ENCODE results near the gene SLC9C2. TPM values are rescaled to one million over a fixed set of nuclear protein-coding genes. Genes with fewer than 3 reads are reported as not detected.
"Not testable (repeated sequence)": the region's sequence is repeated elsewhere in the genome, so short reads cannot be mapped to it uniquely, and the experiment has no call there.

The SLC9C2 gene
- total RNA-seq, 2 experiments from 2014 or later, result not detected

GRCh38 chr1:173536223-173536622 lies 66.6 kb downstream of the SLC9C2 start:
- Mint-ChIP-seq H3K27ac (no peak overlapping the region), H3K36me3 (ENCODE audit: low read depth) (no peaks in the 10 kb centered on the region), H3K4me3 (no peak overlapping the region), H3K27me3 (ENCODE audit: low read depth) (no peaks in the 10 kb centered on the region), H3K4me1 (ENCODE audit: low read depth) (peaks cover 10% of the 10 kb centered on the region), H3K9me3 (no peaks in the 10 kb centered on the region)
- CTCF ChIA-PET, result interaction anchor here (0.6 to 0.8 kb wide), 2 partner anchors 13 to 630 kb away, joined by 3 to 6 read pairs; no protein-coding TSS in a partner anchor
- no peak for DNase-seq
- intact Hi-C loops (cut with micrococcal nuclease), result no loop called here

GRCh38 chr1:173532237-173532636 lies 70.6 kb downstream of the SLC9C2 start:
- no peak for DNase-seq
- CTCF ChIA-PET, result no interaction called here
- Mint-ChIP-seq H3K36me3 (ENCODE audit: low read depth) (no peaks in the 10 kb centered on the region), H3K27me3 (ENCODE audit: low read depth) (no peaks in the 10 kb centered on the region), H3K27ac (no peak overlapping the region), H3K9me3 (no peaks in the 10 kb centered on the region), H3K4me1 (ENCODE audit: low read depth) (peaks cover 40% of the 10 kb centered on the region), H3K4me3 (no peak overlapping the region)
- intact Hi-C loops (cut with micrococcal nuclease), result no loop called here

GRCh38 chr1:173530795-173531693 lies 71.8 kb downstream of the SLC9C2 start:
- Mint-ChIP-seq H3K9me3 (no peaks in the 10 kb centered on the region), H3K4me3 (no peak overlapping the region), H3K27me3 (ENCODE audit: low read depth) (no peaks in the 10 kb centered on the region), H3K4me1 (ENCODE audit: low read depth) (peaks cover 40% of the 10 kb centered on the region), H3K36me3 (ENCODE audit: low read depth) (no peaks in the 10 kb centered on the region), H3K27ac (no peak overlapping the region)
- CTCF ChIA-PET, result interaction anchor here (0.6 kb wide), 1 partner anchor 59 kb away, joined by 3 read pairs; no protein-coding TSS in a partner anchor
- intact Hi-C loops (cut with micrococcal nuclease), result no loop called here
- DNase-seq, result no peak

GRCh38 chr1:173529106-173529505 lies 73.8 kb downstream of the SLC9C2 start:
- H3K4me1 Mint-ChIP-seq (ENCODE audit: low read depth), result peaks cover 40% of the 10 kb centered on the region
- no peak overlapping the region for H3K4me3 Mint-ChIP-seq
- H3K27ac Mint-ChIP-seq, result no peak overlapping the region
- intact Hi-C loops (cut with micrococcal nuclease), result no loop called here
- no peaks in the 10 kb centered on the region for H3K36me3 Mint-ChIP-seq (ENCODE audit: low read depth)
- no peaks in the 10 kb centered on the region for H3K27me3 Mint-ChIP-seq (ENCODE audit: low read depth)
- CTCF ChIA-PET, result interaction anchor here (1.6 kb wide), 1 partner anchor 100 kb away, joined by 3 read pairs; no protein-coding TSS in a partner anchor
- H3K9me3 Mint-ChIP-seq, result no peaks in the 10 kb centered on the region
- no peak for DNase-seq

- Mint-ChIP-seq H3K4me1 (ENCODE audit: low read depth) (peaks cover 36% of the 10 kb centered on the region), H3K27me3 (ENCODE audit: low read depth) (no peaks in the 10 kb centered on the region), H3K4me3 (no peak overlapping the region), H3K36me3 (ENCODE audit: low read depth) (no peaks in the 10 kb centered on the region), H3K27ac (no peak overlapping the region), H3K9me3 (no peaks in the 10 kb centered on the region)
- CTCF ChIA-PET, result no interaction called here
- intact Hi-C loops (cut with micrococcal nuclease), result no loop called here
- DNase-seq, result no peak
Measured at GRCh38 chr1:173527151-173527826, 75.6 kb downstream of the SLC9C2 start.

- intact Hi-C loops (cut with micrococcal nuclease), result no loop called here
- Mint-ChIP-seq H3K27ac (no peak overlapping the region), H3K4me3 (no peak overlapping the region), H3K4me1 (ENCODE audit: low read depth) (peaks cover 27% of the 10 kb centered on the region), H3K27me3 (ENCODE audit: low read depth) (no peaks in the 10 kb centered on the region), H3K9me3 (no peaks in the 10 kb centered on the region), H3K36me3 (ENCODE audit: low read depth) (no peaks in the 10 kb centered on the region)
- DNase-seq, result no peak
- CTCF ChIA-PET, result no interaction called here
Measured at GRCh38 chr1:173525926-173526325, 76.9 kb downstream of the SLC9C2 start.

- Mint-ChIP-seq H3K4me1 (ENCODE audit: low read depth) (peaks cover 12% of the 10 kb centered on the region), H3K36me3 (ENCODE audit: low read depth) (no peaks in the 10 kb centered on the region), H3K27ac (no peak overlapping the region), H3K9me3 (no peaks in the 10 kb centered on the region), H3K4me3 (no peak overlapping the region), H3K27me3 (ENCODE audit: low read depth) (no peaks in the 10 kb centered on the region)
- no peak for DNase-seq
- CTCF ChIA-PET, result interaction anchor here (0.9 kb wide), 1 partner anchor 13 kb away, joined by 3 read pairs; no protein-coding TSS in a partner anchor
- intact Hi-C loops (cut with micrococcal nuclease), result no loop called here
Measured at GRCh38 chr1:173523329-173523728, 79.5 kb downstream of the SLC9C2 start.

GRCh38 chr1:173520799-173521198 lies 82.1 kb downstream of the SLC9C2 start:
- DNase-seq, result no peak
- Mint-ChIP-seq H3K4me1 (ENCODE audit: low read depth) (peaks cover 8% of the 10 kb centered on the region), H3K4me3 (no peak overlapping the region), H3K27me3 (ENCODE audit: low read depth) (no peaks in the 10 kb centered on the region), H3K9me3 (no peaks in the 10 kb centered on the region), H3K36me3 (ENCODE audit: low read depth) (no peaks in the 10 kb centered on the region), H3K27ac (no peak overlapping the region)
- intact Hi-C loops (cut with micrococcal nuclease), result no loop called here
- CTCF ChIA-PET, result interaction anchor here (0.7 kb wide), 1 partner anchor 44 kb away, joined by 3 read pairs; no protein-coding TSS in a partner anchor

- H3K36me3 Mint-ChIP-seq (ENCODE audit: low read depth); H3K4me1 Mint-ChIP-seq (ENCODE audit: low read depth); H3K27me3 Mint-ChIP-seq (ENCODE audit: low read depth); H3K27ac Mint-ChIP-seq; H3K4me3 Mint-ChIP-seq; CTCF ChIA-PET; DNase-seq; intact Hi-C loops (cut with micrococcal nuclease): not testable (repeated sequence)
- H3K9me3 Mint-ChIP-seq, result peaks cover 10% of the 10 kb centered on the region
Measured at GRCh38 chr1:173514503-173514902, 88.4 kb downstream of the SLC9C2 start.

- intact Hi-C loops (cut with micrococcal nuclease), result no loop called here
- no peaks in the 10 kb centered on the region for H3K4me1 Mint-ChIP-seq (ENCODE audit: low read depth)
- no peak overlapping the region for H3K27ac Mint-ChIP-seq
- H3K36me3 Mint-ChIP-seq (ENCODE audit: low read depth), result peaks cover 1% of the 10 kb centered on the region
- peaks cover 10% of the 10 kb centered on the region for H3K9me3 Mint-ChIP-seq
- DNase-seq, result no peak
- H3K4me3 Mint-ChIP-seq, result no peak overlapping the region
- CTCF ChIA-PET, result interaction anchor here (0.6 kb wide), 1 partner anchor 647 kb away, joined by 5 read pairs; no protein-coding TSS in a partner anchor
- H3K27me3 Mint-ChIP-seq (ENCODE audit: low read depth), result no peaks in the 10 kb centered on the region
Measured at GRCh38 chr1:173509797-173510196, 93.1 kb downstream of the SLC9C2 start.

- CTCF ChIA-PET, result interaction anchor here (0.6 kb wide), 1 partner anchor 719 kb away, joined by 3 read pairs; no protein-coding TSS in a partner anchor
- H3K4me1 Mint-ChIP-seq (ENCODE audit: low read depth), result no peaks in the 10 kb centered on the region
- peaks cover 2% of the 10 kb centered on the region for H3K9me3 Mint-ChIP-seq
- H3K27me3 Mint-ChIP-seq (ENCODE audit: low read depth), result no peaks in the 10 kb centered on the region
- DNase-seq, result no peak
- no peak overlapping the region for H3K4me3 Mint-ChIP-seq
- H3K36me3 Mint-ChIP-seq (ENCODE audit: low read depth), result no peaks in the 10 kb centered on the region
- intact Hi-C loops (cut with micrococcal nuclease), result no loop called here
- no peak overlapping the region for H3K27ac Mint-ChIP-seq
Measured at GRCh38 chr1:173508541-173508940, 94.3 kb downstream of the SLC9C2 start.

- no peaks in the 10 kb centered on the region for H3K9me3 Mint-ChIP-seq
- H3K36me3 Mint-ChIP-seq (ENCODE audit: low read depth), result no peaks in the 10 kb centered on the region
- intact Hi-C loops (cut with micrococcal nuclease), result no loop called here
- no peak for DNase-seq
- H3K4me1 Mint-ChIP-seq (ENCODE audit: low read depth), result no peaks in the 10 kb centered on the region
- H3K27ac Mint-ChIP-seq, result no peak overlapping the region
- CTCF ChIA-PET, result interaction anchor here (0.6 kb wide), 1 partner anchor 719 kb away, joined by 3 read pairs; no protein-coding TSS in a partner anchor
- no peaks in the 10 kb centered on the region for H3K27me3 Mint-ChIP-seq (ENCODE audit: low read depth)
- no peak overlapping the region for H3K4me3 Mint-ChIP-seq
Measured at GRCh38 chr1:173507847-173508209, 95.0 kb downstream of the SLC9C2 start.
